Germinal center (tissue), 1 donor: ENCODE results near the gene XRCC4.
"Not testable (repeated sequence)": the region's sequence is repeated elsewhere in the genome, so short reads cannot be mapped to it uniquely, and the experiment has no call there.

Experiments
- DNase-seq: peaks from one replicate; pipeline ENCODE4 v3.0.0; 2012; ENCODE audit warnings: mixed read lengths, low spot score

XRCC4 gene

DNA sequence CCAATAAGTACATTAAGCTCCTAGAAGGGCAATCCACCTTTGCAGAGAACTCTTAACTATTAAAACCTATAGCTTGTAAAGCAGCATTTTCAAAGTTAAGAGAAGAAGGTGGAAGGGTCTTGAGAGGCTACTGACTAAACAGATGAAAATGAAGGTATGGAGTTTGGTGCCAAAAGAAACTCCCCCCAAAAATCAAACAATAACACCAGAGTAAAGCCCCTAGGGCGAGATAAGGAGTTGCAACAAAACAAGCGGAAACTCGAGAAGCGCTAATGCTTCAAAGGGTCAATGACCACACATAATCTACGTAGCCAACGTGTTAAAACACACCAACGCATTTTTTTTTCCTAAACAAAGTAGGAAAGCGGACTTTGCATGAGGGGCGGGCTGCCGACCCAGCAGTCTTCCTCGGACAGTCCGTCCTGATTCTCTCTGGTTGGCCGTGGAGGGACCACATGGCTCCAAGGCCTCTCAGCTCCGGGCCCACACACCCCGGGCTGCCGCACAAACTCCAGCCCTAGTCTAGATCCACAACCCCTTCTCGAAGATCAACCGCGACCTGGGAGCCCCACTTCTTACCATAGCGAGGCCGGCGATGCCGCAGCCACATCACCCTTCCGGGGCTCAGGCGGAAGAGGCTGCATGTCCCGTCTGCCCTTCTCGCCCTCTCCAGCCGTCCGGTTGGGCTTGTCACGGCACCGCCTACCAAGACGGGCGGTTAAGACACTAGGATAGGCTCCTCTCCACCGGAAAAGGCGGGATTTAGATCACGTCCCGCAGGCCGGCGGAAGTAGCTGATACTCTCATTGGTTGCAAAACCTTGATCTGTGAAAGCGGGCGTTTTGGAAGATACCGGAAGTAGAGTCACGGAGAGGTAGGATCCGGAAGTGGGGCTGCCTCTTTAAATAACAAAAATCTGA is at the start of gene XRCC4, which contains the start of gene TMEM167A:
TSS of gene XRCC4 (plus strand) at position 806 of the 920 bp plus-strand sequence. CDS start 27,373 bp downstream, outside the sequence.
TSS of gene TMEM167A (minus strand) at position 653 of the 920 bp plus-strand sequence. CDS start at position 582, 71 bp downstream.
- DNase-seq, result peak; percentile 96

DNA sequence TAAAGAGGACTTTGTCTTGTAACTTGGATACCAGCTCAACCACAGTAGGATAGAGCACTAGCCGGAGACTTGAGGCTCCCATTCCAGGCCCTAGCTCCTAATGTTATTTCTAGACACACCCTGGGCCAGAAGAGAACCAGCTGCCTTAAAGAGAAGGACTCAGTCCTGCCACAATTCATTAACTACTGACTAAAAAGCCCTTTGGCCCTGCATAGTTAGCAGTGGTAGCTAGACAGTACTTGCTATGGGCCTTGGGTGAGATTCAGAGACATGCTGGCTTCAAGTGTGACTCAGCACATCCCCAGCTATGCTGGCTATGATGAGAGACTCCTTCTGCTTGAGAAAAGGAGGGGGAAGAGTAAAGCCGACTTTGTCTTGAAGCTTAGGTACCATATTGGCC is 47.4 kb upstream of the XRCC4 start:
- DNase-seq, result no peak

- DNase-seq, result no peak
Observed at GRCh38 chr5:83031381-83031780, 46.0 kb upstream of the XRCC4 start.

GRCh38 chr5:83034036-83034435 is 43.3 kb upstream of the XRCC4 start:
- no peak for DNase-seq

- no peak for DNase-seq
Observed at GRCh38 chr5:83034528-83035207, 42.7 kb upstream of the XRCC4 start.

GRCh38 chr5:83035373-83036100 is 41.8 kb upstream of the XRCC4 start:
- DNase-seq, result no peak

DNA sequence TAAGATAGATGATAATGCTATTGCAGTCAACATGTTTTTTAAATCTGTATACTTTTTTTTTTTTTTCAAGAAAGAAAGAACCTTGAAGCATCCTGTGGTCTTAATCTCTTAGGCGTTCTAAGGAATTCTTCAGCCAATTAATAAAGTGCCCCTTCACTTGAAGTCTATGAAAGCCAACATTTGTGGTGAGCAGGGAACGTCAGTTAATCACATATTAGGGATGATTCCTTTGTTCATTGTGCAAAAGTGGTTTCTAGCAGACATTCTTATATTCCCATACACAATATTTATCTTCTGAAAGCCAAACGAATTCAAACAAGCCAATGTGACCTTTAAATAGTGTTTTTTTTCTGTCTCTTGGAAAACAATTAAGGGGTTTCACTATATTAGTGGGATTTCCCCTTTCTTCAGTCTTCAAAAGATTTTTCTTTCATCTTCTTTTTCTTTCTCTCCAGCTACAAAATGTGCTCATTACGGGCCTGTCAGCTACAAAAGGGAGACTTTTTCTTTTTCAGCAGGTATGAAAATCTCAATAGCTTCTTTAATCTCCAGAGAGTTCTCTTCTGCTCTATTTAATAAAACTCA is 40.3 kb upstream of the XRCC4 start:
- no peak for DNase-seq

DNA sequence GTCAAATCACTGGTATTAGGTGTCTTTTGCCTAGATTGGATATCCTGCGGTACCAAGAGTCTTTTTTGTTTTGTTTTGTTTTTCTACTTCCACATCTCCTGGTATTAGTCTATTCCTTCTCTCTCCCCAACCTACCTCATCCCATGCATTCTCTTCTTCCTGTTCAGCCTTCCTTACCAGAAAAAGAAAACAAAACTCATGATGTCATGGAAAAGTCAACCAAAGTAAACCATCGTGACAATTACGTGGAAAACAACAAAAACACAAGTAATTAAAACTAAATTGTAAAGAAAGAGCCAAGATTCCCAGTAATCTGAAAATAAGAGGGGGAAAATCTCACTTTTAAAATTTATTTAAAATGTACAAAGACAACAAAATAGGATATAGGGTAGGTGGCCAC is 38.4 kb upstream of the XRCC4 start:
- no peak for DNase-seq

DNA sequence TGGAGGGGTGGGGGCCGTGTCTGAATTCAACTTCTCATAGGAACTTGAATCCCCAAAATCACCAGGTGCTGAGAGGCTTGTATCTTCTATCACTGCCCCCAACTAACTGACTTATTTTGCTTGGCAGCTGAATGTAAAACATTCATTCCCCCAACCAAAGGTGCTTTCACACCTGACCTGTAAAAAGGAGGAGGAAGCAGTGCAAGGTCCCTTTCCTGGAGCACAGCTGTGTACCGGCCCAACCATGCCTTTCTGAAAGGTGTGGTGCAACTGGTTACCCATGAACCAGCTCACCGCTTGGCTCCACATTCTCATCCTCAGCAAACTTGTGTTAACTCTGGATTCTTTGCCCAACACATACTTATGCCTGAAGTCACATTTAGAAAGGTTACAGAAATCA is 34.8 kb upstream of the XRCC4 start:
- no peak for DNase-seq

DNA sequence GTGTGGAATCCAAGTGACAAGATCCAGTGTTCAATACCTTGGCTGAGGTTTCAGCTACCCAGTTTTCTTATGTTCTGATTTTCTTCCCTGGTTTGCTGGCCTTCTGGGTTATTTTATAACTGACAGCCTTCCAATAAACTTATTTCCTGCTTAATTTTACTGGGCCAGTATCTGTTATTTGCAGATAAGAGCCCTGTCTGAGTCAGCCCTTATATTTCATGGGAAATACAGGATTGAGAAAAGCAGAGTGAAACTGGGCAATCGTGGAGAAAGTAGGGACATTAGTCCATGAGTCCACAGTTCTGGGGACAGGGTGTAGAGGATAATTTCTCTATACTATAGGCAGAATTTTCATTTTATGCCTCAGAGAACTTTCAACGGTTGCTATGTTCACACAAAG is 32.4 kb upstream of the XRCC4 start:
- DNase-seq, result no peak

DNA sequence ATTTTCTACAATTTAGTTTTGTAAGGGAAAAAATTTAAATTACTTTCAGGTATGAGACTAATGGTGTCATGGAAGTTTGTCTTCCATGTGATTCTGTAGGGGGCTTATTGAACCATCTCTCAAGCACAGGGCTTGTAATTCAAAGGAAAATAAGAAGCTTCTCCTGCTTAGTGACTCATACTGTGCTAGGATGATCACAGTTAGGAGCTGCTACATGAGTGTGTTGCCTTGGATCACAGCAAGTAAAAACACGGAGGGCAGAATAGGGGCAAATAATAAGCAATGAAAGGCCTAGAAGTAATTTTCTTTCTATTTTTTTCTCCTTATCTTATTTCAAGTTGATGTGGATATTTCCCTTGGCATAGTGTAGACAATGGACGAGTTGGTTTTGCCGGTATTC is 29.1 kb upstream of the XRCC4 start:
- no peak for DNase-seq

DNA sequence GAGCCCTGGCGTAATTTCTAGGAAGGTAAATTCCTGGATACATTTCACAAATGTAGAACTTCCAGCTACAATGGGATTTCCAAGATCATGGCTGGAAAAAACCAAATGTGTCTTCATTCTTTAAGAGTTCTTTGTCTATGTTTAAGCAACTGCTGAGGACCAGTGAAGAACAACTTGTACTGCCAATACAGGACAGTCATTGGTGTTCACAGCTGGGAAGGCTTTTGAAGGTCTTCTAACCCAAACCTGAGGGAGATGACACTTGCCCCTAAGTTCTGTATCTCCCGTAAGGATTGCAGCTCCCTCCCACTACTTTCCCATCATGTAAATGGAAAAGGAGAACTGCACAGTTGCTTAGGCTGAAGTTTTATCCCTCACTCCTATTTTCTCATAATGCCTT is 28.5 kb upstream of the XRCC4 start:
- DNase-seq, result no peak

DNA sequence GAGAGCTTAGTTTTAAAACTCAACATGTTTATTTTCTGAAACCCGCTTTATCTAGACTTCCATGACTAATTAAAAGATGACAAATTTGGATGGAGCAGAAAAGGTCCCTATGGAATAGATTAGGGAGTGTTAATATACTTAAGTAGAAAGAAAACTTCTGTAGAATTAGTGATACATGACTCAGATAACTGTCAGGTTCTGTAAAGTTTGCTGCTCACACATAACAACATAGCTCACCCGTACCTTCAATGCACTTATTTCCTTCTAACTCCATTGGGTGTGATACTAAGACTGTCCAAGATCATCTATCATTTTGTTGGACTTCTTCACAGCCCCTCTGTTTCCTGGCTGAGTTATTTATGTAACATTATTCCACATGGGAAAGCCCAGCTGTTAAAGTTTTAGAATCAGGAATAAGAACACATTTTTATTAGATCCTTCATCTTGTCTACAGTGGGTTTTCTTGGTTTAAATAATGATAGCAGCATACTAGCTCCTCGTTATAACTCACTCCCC is 27.9 kb upstream of the XRCC4 start:
- DNase-seq, result no peak

DNA sequence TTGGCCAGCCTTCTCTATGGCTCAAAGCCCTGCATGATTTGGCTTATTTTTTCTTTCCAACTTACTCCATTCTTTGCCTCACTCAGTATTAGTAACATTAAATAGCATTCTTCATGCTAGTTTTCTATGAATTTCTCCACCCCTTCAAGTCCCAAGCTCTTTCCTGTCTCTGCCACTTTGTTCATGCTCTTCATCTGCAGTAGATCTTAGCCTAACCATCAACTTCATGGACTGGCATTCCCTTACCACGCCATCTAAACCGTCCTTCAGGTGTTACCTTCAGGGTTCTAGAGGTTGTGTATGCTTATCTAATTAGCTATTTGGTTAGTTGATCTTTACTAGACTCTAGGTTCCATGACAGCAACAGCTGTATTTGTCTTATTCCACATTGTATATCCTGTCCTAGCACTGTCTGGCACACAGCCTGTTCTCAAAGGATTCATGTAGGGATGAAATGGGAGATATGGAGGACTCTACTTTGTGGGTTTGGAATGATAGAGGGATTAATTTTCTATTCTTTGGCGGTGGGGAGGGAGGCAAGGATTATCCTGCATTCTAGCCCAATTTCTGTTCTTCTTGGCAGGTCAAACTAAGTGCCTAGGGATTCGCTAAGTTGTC is 26.5 kb upstream of the XRCC4 start:
- DNase-seq, result no peak

DNA sequence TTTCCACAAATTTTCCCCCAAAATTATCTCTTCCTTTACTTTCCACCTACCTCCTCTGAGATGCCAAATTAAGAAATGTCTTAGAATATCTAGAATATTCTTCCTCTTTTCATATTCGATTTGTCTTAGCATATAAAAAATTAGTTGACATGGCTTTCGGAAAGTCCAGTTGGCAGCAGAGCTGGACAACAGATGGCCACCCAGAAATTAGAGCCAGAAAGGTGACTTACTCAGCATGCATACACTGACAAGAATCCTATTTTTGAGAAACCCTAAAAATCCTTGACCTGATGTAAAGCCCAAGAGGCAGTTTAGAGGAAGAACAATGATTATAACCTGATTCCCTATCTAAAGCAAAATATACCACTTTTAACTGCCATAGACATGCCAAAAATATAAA is 22.2 kb upstream of the XRCC4 start:
- DNase-seq, result no peak

DNA sequence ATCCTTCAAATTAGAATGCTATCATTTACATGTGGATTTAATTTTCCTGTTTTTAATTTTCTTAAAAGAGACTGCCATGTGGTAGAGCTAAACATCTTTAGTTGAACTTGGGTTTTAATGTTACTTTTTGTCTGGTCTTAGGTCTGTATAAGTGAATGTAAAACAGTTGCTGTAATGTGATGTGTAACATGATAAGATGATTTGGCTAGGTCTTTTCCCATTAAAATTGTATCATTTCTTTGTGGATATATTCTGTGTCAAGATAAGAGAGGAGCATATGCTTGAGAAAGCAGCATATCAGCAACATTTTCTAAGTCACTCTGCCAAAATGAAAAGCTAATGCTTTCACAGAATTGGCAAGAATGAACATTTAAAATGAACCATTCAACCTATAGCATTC is 18.6 kb upstream of the XRCC4 start:
- DNase-seq, result no peak

GRCh38 chr5:83059341-83059740 is 18.0 kb upstream of the XRCC4 start:
- no peak for DNase-seq

GRCh38 chr5:83066548-83067110 is 10.7 kb upstream of the XRCC4 start:
- DNase-seq, result no peak

- DNase-seq, result not testable (repeated sequence)
Observed at GRCh38 chr5:83067377-83067776, 10.0 kb upstream of the XRCC4 start.

GRCh38 chr5:83069096-83069799 is 8.1 kb upstream of the XRCC4 start:
- DNase-seq, result no peak
